Testis (tissue), 2 donors: ENCODE results near the gene EFCAB10.

Experiments used
- POLR2A ChIP-seq: fragments of 450-650 bp; IDR thresholded peaks from one replicate; pipeline ENCODE4 v1.6.1; 2017; ENCODE audit warnings: antibody characterized with exemption, mild to moderate bottlenecking, moderate library complexity
- TF ChIP-seq, protein P1 (sequence below), 3 experiments: fragments of 450-650 bp in 2 of 3; fragments of 200-600 bp in 1 of 3; sonication (generic) in 1 of 3; IDR thresholded peaks; one replicate each; pipeline ENCODE4 v1.5.1; 2016 to 2019; ENCODE audit warnings: antibody characterized with exemption in 3 of 3, mild to moderate bottlenecking in 2 of 3, moderate library complexity in 1 of 3

DNA sequence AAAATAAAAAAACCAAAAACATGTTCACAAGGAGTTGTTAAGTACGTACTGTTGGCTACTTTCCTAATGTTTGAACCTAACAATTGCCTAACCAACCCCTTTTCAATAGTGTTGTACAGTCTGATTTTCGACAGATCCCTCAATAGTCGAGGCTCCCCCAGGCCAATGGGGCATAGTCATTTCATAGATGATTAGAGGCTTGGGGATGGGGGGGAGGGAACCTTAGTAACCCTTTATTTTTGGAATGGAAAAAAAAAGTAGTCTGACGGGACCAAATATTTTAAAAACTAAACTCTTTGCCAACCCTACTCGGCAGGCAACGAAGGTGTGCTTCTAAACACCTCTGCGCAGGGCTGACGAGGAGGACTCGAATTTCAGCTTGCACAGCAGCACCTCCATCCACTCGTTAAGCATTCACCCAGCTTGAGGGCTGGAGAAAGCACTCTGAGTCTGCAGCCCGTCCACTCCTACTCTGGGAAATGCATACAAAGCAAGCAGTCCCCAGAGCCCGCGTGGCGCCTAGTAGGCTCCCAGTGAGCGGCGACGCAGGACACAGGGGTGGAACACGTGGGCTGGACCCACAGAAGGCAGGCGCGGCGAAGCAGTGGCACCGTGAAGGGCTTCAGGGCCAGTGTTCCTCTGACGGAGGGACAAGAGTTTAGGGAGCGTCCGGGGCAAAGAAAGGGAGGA, 60.1 kb downstream of the EFCAB10 start:
- TF ChIP-seq, protein P1, sequence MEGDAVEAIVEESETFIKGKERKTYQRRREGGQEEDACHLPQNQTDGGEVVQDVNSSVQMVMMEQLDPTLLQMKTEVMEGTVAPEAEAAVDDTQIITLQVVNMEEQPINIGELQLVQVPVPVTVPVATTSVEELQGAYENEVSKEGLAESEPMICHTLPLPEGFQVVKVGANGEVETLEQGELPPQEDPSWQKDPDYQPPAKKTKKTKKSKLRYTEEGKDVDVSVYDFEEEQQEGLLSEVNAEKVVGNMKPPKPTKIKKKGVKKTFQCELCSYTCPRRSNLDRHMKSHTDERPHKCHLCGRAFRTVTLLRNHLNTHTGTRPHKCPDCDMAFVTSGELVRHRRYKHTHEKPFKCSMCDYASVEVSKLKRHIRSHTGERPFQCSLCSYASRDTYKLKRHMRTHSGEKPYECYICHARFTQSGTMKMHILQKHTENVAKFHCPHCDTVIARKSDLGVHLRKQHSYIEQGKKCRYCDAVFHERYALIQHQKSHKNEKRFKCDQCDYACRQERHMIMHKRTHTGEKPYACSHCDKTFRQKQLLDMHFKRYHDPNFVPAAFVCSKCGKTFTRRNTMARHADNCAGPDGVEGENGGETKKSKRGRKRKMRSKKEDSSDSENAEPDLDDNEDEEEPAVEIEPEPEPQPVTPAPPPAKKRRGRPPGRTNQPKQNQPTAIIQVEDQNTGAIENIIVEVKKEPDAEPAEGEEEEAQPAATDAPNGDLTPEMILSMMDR (IDR thresholded peaks at IDR 0.05): no peak
- no peak for TF ChIP-seq POLR2A
